ENCODE measurements around the gene TBC1D1.

DNA sequence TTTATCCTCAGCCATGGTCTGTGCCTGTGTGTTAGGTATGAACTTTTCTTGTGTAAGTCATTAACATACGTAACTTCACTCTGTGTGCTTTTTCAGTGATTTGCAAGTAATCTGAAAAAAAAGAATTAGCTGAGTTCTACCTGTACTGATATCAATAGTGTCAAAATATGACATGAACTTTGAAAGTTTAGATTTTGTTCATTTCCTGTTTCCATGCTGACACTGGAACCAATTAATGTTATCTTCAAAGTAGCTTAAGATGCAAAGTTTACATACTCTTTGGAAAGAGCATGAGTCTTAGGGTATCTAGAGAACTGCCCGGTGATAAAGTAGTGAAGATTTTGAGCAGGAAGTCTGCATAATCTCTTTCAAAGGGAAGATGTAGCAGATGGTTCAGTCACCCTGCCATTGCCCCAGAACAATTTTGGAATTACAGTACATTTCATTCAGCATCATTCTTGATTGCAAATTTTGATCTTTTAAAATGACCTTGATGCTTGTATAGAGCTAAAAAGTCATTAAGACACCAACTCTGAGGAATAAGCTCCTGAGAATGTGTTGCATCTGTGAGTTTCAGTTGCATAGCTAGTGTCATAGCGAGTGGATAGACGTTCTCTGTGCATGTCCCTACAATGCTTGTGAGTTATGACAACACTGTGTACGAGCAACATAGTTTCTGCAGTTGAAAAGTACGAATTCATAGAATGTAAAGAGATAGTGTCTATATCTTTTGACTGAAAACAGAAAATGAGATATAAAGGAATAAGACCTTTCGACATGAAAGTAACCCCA is 199.8 kb downstream of the TBC1D1 start:
- TF ChIP-seq CTCF (IDR thresholded peaks at IDR 0.05) (no peak), POLR2A (IDR thresholded peaks at IDR 0.05) (no peak)
